GM04504 (cell line): ENCODE measurements around the gene LRP1-AS.
A peak's percentile ranks its signal among the peaks of the same experiment; 100 is the strongest.

Source experiments
- DNase-seq: peaks from one replicate; pipeline ENCODE4 v3.0.0-alpha.2; 2012; ENCODE audit warnings: low read depth

LRP1-AS gene

GRCh38 chr12:57119294-57120085 is 27.9 kb downstream of the LRP1-AS start:
- no peak for DNase-seq

GRCh38 chr12:57118711-57119271 is 28.6 kb downstream of the LRP1-AS start:
- no peak for DNase-seq

GRCh38 chr12:57116580-57117281 is 30.7 kb downstream of the LRP1-AS start:
- DNase-seq = no peak

- DNase-seq = no peak
These were observed 34.7 kb downstream of the LRP1-AS start for GRCh38 chr12:57112492-57113294.

DNA sequence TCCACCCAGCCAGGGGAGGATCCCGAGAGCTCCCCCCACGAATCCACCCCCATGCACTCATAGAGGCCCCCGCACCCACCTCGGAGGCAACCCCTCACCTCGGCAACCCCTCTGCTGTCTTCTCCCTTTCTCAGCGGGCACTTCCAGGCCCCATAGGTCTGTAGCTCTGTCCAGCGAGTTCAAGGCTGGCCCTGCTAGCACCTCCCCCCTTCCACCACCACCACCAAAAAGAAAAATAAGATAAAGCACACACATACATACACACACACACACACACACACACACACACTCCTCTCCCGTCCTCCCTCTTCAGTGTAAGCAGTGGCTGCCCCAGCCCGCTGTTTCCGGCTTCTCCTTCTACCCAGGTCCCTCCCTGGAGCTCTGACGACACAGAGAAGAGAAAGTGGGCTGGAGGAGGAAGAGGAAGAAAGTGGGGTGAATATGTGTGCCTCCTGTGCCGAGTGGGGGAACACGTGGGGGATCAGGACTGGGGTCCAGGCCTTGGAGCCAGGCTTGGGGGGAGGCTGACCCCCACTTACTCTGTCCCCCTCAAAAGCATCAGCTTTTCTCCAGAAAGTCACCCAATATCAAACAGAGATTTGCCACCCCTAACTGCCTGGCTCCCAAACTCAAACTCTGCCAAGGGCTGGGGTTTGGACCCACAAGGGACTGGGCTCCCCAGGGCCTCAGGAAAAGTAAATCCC is 36.2 kb downstream of the LRP1-AS start, which contains the start of gene STAT6:
STAT6 (minus strand) TSS at position 332 of the 704 bp plus-strand sequence. CDS start 3,084 bp downstream, outside the sequence.
- DNase-seq = peak; percentile 61

GRCh38 chr12:57110104-57111030 is 37.1 kb downstream of the LRP1-AS start:
- no peak for DNase-seq

DNA sequence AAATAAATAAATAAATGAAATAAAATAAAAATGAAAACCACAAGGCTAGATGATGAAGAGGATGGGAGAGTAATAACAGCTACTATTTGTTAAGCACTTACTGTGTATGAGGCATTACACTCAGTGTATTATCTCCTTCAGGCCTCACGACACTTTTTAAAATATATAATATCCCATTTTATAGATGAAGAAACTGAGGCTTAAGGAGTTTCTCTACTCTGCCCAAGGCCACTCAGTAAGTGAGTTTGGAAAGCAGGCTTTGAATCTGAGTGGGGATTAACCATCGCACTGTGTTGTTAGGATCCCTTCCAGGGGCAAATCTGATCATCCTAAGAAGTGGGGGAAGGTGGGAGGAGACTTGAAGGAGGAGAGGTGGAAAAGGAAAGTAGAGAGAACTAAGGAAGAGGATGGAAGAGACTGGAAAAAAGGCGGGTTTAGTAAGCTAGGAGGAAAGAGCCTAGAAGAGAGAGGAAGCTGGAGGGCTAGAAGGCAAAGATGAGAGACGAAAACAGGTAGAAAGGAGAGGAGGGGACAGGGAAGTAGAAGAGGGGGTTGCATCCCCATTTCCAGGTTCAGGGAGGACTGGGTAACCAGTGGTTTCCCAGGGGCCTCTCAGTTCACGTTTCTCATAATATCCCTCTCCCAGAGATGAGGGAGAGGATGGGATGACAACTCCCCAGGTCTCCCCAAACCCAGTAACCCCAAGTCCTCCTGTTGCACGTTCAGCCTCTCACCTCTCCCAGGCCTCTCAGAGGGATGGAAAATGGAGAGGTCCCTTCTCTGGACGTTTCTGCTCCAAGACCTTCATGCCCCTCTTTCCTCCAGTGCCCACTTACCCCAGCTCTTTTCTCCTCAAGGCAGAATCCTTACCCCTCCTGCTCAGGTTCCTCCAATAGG is 38.0 kb downstream of the LRP1-AS start:
- no peak for DNase-seq

GRCh38 chr12:57107456-57108155 is 39.8 kb downstream of the LRP1-AS start:
- DNase-seq = no peak

DNA sequence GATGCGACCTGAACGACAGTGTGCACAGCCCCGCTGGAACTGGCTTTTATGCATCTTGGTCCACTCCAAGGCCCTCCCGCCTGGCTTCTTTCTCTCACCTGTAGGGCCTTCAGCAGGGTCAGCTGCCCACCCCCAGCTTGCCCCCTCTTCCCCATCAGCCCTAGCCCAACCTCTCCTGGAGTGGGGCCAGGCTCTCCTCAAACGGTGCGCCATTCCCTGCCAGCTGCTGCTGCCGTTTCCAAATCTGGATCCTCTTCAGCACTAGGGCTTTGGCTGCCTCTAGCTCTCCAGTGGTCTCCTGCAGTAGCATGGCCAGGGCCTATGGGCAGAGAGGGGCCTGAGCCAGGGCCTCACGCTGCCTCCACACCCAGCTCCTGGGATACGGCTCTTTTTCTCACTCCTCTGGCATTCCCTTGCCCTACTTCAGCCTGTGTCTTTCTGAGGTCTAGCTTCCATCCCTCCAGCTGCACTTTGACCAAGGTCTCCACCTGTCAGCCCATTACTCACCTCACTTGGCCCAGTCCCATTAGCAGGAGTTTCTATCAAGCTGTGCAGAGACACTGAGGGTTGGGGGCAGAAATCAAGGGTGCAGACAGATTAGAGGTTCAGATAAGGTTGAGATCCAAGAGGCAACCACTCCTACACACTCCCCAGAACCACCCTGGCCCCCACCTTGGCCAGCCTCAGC is 41.3 kb downstream of the LRP1-AS start:
- DNase-seq = no peak

GRCh38 chr12:57105011-57105753 is 42.2 kb downstream of the LRP1-AS start:
- no peak for DNase-seq

DNA sequence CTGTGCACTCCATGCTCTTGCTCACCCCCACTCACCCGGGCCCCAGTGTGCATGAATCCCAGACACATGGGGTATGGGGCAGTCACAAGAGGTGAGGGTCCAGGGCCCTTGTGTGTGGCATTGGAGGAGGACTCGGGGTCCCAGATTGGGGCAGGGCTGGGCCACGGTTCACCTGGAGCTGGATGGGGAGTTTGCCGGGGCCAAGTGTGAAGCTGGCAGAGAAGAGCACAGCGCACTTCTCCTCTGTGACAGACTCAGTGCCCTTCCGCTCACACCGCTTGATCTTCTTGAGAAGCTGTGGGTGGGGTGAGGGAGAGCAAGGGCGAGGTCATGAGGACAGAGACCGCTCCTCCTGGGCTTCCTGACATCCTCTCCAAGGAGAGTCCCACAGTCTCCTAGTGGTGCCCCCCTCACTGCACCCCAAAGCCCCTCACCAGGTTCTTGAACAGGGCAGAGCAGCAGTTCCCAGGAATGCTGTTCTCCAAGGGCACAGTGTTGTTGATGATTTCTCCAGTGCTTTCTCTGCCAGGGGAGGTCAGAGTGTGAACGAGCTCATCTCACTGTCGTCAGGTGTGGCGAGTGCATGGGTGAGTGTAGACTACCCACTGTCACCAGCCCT is 43.0 kb downstream of the LRP1-AS start:
- DNase-seq = no peak

DNA sequence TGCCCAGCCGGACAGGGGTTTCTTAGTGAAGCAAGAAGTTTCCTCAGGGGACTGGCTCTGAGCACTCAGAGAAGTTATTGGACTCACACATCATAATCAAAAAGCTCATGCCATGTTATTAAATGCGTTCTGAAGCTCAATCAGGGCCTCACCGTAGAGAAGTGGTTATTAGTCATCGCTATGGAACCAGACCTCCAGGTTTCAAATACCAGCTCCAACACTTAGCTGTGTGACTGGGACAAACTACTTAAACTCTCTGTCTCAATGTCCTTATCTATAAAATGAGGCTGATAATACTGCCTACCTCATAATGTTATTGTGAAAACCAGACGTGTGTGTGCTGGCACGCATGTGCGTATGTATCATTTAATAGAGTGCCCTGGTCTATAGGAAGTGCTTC is 43.6 kb downstream of the LRP1-AS start:
- DNase-seq = no peak

- DNase-seq = no peak
These were observed 45.3 kb downstream of the LRP1-AS start for GRCh38 chr12:57101892-57102695.

DNA sequence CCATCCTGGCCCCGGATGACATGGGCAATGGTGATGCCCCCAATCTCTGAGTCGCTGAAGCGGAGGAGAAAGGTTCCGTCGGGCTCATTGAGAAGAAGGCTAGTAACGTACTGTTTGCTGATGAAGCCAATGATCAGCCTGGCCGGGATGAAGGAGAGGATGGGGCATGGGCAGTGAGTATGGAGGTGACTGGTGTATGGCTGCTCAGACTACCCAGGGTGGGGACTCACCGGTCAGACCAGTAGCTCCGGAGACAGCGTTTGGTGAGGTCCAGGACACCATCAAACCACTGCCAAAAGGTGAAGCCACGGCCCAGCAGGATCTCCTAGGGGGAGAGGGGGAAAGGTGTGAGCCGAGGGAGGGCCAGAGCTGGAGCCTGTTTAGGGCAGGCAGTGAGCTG is 47.7 kb downstream of the LRP1-AS start:
- DNase-seq = no peak

DNA sequence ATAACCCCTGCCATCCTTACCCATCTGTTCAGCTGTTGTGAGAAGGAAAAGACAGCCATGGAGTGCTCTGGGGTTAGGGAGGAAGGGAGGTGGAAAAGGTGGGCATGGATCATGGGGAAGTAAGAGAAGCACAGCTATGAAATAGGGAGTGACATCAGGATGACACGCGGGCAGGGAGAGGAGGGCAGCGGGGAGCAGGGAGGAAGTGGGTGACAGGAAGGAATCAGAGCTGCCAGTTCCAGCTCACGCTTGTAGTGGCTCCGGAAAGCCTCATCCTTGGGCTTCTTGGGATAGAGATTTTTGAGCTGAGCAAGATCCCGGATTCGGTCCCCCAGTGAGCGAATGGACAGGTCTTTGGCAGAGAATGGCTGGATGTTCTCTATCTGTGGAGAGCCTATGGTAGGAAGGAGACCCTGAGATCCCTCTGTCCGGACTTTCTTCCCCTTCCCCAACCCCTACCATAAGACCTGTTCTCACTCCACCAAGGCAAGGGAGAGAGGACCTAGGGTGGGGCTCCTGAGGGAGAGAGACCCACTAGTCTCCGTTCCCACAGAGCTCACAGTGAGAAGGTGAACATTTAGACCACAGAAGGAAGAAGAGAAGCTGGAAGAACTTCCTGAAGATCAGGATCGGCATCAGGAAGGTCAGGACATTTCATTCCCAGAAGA is 48.2 kb downstream of the LRP1-AS start:
- no peak for DNase-seq

GRCh38 chr12:57098546-57098945 is 48.9 kb downstream of the LRP1-AS start:
- DNase-seq = no peak
